Dendritic cell treated with granulocyte-macrophage colony-stimulating factor and Interleukin-4, amounts not matched to agents 40 ng/mL and 50 ng/mL, for 4 days (primary cell): ENCODE data around the gene PLEKHG5.
"Not testable (repeated sequence)": the region's sequence is repeated elsewhere in the genome, so short reads cannot be mapped to it uniquely, and the experiment has no call there.

Source experiments
- H3K27ac Mint-ChIP-seq: one replicate; pipeline ENCODE4 v1.8.0; 2022; ENCODE audit warnings: mild to moderate bottlenecking, mixed read lengths
- H3K27me3 Mint-ChIP-seq: one replicate; pipeline ENCODE4 v1.8.0; 2022; ENCODE audit warnings: mild to moderate bottlenecking, mixed read lengths
- H3K36me3 Mint-ChIP-seq: one replicate; pipeline ENCODE4 v1.8.0; 2022; ENCODE audit warnings: low read depth, mixed read lengths
- H3K4me1 Mint-ChIP-seq: one replicate; pipeline ENCODE4 v1.8.0; 2022; ENCODE audit warnings: low read depth, mixed read lengths
- H3K4me3 Mint-ChIP-seq: one replicate; pipeline ENCODE4 v1.8.0; 2022; ENCODE audit warnings: mild to moderate bottlenecking, moderate library complexity, mixed read lengths
- H3K9me3 Mint-ChIP-seq: one replicate; pipeline ENCODE4 v1.8.0; 2022; ENCODE audit warnings: mixed read lengths
- intact Hi-C: fragments of 100-400 bp; cut with micrococcal nuclease; formaldehyde crosslinking; loops from one replicate; pipeline ENCODE4 v1.15.0; 2022

The PLEKHG5 gene

GRCh38 chr1:6437012-6437700, 54.3 kb downstream of the PLEKHG5 start:
- H3K4me3 Mint-ChIP-seq, H3K36me3 Mint-ChIP-seq, H3K9me3 Mint-ChIP-seq, H3K27ac Mint-ChIP-seq, H3K4me1 Mint-ChIP-seq: not testable (repeated sequence)
- intact Hi-C loops: loop anchor here (10.0 kb wide), 1 partner anchor 192 kb away; the partner anchor contains the start of gene HES3
- peaks cover 53% of the 10 kb centered on the region for H3K27me3 Mint-ChIP-seq

GRCh38 chr1:6436277-6436676, 55.2 kb downstream of the PLEKHG5 start:
- not testable (repeated sequence) for H3K27ac Mint-ChIP-seq, H3K9me3 Mint-ChIP-seq, H3K4me3 Mint-ChIP-seq, H3K36me3 Mint-ChIP-seq, H3K4me1 Mint-ChIP-seq
- intact Hi-C loops: loop anchor here (10.0 kb wide), 1 partner anchor 191 kb away; the partner anchor contains the start of gene HES3
- H3K27me3 Mint-ChIP-seq: peaks cover 49% of the 10 kb centered on the region

GRCh38 chr1:6435547-6435946, 55.9 kb downstream of the PLEKHG5 start:
- Mint-ChIP-seq H3K4me1 (no peaks in the 10 kb centered on the region), H3K36me3 (no peaks in the 10 kb centered on the region), H3K27ac (no peak overlapping the region), H3K27me3 (peaks cover 48% of the 10 kb centered on the region), H3K4me3 (no peak overlapping the region), H3K9me3 (no peaks in the 10 kb centered on the region)
- intact Hi-C loops: loop anchor here (10.0 kb wide), 1 partner anchor 191 kb away; the partner anchor contains the start of gene HES3

DNA sequence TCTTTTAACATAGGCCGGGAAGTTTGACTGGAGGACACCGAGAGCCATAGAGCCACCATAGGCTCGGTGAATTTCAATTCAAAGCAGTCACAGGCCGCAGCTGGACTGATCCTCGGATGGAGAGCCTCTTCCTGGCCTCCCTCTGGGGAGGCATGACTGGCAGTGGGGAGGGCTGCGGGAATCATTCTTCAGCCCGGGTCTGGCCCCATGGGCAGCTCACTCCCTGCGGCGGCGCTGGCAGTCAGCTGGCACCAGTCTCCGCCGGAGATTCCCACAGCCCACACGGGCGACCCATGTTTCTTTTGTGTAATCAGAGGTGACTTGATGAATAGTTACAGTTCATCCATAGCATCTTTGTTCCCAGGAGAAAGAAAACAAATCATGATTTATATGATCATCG, 56.3 kb downstream of the PLEKHG5 start:
- peaks cover 51% of the 10 kb centered on the region for H3K27me3 Mint-ChIP-seq
- no peak overlapping the region for H3K27ac Mint-ChIP-seq
- intact Hi-C loops: loop anchor here (10.0 kb wide), 1 partner anchor 190 kb away; the partner anchor contains the start of gene HES3
- H3K9me3 Mint-ChIP-seq: no peaks in the 10 kb centered on the region
- no peaks in the 10 kb centered on the region for H3K36me3 Mint-ChIP-seq
- H3K4me1 Mint-ChIP-seq: peaks cover 4% of the 10 kb centered on the region
- no peak overlapping the region for H3K4me3 Mint-ChIP-seq

DNA sequence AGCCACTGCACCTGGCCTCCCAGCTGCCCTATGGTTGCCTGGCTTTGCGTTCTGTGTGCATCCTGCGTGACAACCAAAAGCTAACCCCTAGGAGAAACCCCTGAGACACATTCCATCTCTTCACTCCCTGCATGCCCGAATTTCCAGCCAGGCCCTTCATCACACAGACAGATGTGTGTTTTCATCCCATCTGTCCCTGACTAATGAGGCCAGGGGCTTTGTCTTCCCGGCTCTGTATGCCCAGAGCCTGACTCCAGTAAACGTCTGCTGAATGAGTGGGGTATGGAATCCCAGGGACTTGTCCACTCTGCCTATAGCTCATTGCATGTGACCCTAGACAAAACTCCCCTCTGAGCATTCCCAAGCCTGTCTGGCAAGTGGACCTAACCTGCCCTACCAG, 57.3 kb downstream of the PLEKHG5 start:
- Mint-ChIP-seq H3K27ac (no peak overlapping the region), H3K36me3 (no peaks in the 10 kb centered on the region), H3K27me3 (peaks cover 50% of the 10 kb centered on the region)

DNA sequence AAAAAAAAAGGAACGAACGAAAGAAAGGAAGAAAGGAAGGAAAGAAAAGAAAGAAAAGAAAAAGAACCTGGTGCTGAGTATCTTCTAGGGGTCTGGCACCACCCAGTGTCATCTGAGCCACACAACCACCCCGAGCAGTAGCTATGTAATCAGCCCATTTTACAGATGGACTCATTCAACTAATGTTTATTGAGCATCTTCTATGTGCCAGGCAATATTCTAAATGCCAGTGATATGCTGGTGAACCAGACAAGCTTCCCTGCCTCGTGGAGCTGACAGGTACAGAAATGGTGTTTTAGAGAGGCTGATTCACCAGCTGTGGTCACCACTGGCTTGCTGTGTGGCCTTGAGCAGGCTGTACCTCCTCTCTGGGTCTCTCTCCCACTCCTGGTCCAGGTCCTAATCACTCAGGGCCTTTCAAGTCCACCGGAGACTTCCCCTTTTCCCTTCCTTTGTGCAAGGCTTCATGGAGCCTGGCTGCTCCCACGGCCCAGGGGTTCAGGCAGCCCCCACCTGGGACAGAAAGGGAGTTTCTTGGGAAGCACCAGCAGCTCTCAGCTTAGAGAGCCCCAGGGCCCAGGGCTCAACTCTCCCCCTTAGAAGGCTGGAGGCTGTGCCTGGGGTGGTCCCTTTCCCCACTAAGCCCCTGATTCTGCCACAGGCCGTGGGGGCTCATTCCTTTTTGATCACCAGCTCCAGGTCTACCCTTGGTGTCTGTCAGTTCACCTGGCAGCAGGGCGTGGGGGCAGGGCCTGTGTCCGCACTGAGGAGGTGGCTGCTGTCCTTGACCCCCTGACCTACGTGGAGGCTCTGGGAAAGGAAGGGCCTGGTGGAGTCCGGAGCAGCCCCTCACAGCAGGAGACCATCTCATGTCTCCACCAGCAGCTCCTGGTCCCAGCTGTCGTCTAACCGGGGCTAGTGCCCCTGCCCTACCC, 59.6 kb downstream of the PLEKHG5 start:
- not testable (repeated sequence) for H3K36me3 Mint-ChIP-seq, H3K4me3 Mint-ChIP-seq, H3K9me3 Mint-ChIP-seq, H3K4me1 Mint-ChIP-seq, H3K27ac Mint-ChIP-seq
- H3K27me3 Mint-ChIP-seq: peaks cover 47% of the 10 kb centered on the region
- intact Hi-C loops: loop anchor here (10.0 kb wide), 1 partner anchor 187 kb away; the partner anchor contains the start of gene HES3

More for the DNA sequence above, 57.3 kb downstream of the PLEKHG5 start:
- intact Hi-C loops: loop anchor here (10.0 kb wide), 1 partner anchor 189 kb away; the partner anchor contains the start of gene HES3
- Mint-ChIP-seq H3K4me1 (peaks cover 10% of the 10 kb centered on the region), H3K4me3 (no peak overlapping the region), H3K9me3 (no peaks in the 10 kb centered on the region)

DNA sequence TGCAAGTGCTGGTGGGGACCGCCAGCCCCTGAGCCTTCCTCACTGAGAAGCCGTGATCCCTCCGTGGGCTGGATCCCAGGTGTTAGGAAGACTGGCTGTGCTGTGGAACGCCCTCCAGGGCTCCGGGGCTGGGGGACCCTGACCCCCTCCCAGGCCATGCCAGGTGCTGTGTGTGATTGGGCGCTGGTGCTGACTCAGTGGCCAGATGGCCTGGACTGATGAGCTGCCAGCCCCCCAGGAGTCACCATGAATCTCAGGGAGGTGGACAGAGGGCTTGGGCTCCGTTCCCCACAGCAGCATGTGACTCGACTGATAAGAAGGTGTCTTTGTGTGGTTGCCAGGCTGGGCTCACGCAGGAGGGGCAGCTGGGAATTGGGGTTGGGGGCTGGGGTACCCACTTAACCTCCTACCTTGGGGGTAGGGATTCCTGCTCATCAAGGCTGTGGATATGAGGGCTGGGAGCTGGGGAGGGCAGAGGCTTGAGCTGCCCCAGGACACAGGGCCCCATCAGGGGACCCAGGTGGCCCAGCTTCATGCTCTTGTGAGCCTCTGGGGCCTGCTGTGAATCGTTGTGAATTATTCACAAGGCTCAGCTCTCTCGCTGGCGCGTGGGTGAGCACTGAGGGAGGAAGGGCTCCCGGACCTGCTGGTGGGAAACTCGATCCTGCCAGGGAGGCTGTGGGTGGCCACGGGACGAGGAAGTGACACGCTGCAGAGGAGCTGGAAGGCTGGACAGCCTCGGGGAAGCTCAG, 61.6 kb downstream of the PLEKHG5 start:
- peaks cover 66% of the 10 kb centered on the region for H3K27me3 Mint-ChIP-seq
- not testable (repeated sequence) for H3K4me1 Mint-ChIP-seq, H3K27ac Mint-ChIP-seq, H3K4me3 Mint-ChIP-seq, H3K36me3 Mint-ChIP-seq, H3K9me3 Mint-ChIP-seq
- intact Hi-C loops: loop anchor here (10.0 kb wide), 1 partner anchor 185 kb away; the partner anchor contains the start of gene HES3

DNA sequence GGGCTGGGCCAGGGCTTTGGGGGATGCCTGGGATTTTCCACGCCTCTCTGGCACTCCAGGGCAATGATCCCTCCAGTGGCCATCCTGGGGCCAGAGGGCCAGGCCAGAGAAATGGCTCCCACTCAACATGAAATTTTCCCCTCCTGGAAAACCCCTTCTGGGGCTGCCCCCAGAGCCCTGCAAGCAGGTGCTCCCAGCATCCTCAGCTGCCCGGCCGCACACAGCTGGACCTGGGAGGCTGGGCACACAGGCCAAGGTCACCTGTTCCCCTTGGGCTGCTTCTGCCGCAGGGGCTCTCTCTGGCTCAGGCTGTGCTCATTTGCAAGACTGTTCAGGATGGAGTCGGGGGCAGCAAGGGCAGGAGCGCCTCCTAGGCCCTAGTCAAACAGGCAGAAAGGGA, 63.0 kb downstream of the PLEKHG5 start:
- H3K4me3 Mint-ChIP-seq, H3K27ac Mint-ChIP-seq, H3K36me3 Mint-ChIP-seq, H3K9me3 Mint-ChIP-seq, intact Hi-C loops: not testable (repeated sequence)
- H3K4me1 Mint-ChIP-seq: peaks cover 18% of the 10 kb centered on the region
- peaks cover 71% of the 10 kb centered on the region for H3K27me3 Mint-ChIP-seq

GRCh38 chr1:6427441-6428390, 63.8 kb downstream of the PLEKHG5 start:
- H3K4me3 Mint-ChIP-seq: no peak overlapping the region

GRCh38 chr1:6426972-6427350, 64.5 kb downstream of the PLEKHG5 start:
- no peaks in the 10 kb centered on the region for H3K36me3 Mint-ChIP-seq
- H3K4me1 Mint-ChIP-seq: peaks cover 18% of the 10 kb centered on the region
- intact Hi-C loops: no loop called here
- H3K27ac Mint-ChIP-seq: no peak overlapping the region
- no peaks in the 10 kb centered on the region for H3K9me3 Mint-ChIP-seq
- H3K27me3 Mint-ChIP-seq: peaks cover 82% of the 10 kb centered on the region
- no peak overlapping the region for H3K4me3 Mint-ChIP-seq

More at GRCh38 chr1:6427441-6428390, 63.8 kb downstream of the PLEKHG5 start:
- no peaks in the 10 kb centered on the region for H3K36me3 Mint-ChIP-seq
- intact Hi-C loops: no loop called here
- H3K4me1 Mint-ChIP-seq: peaks cover 18% of the 10 kb centered on the region
- no peak overlapping the region for H3K27ac Mint-ChIP-seq
- H3K27me3 Mint-ChIP-seq: peaks cover 76% of the 10 kb centered on the region
- no peaks in the 10 kb centered on the region for H3K9me3 Mint-ChIP-seq

DNA sequence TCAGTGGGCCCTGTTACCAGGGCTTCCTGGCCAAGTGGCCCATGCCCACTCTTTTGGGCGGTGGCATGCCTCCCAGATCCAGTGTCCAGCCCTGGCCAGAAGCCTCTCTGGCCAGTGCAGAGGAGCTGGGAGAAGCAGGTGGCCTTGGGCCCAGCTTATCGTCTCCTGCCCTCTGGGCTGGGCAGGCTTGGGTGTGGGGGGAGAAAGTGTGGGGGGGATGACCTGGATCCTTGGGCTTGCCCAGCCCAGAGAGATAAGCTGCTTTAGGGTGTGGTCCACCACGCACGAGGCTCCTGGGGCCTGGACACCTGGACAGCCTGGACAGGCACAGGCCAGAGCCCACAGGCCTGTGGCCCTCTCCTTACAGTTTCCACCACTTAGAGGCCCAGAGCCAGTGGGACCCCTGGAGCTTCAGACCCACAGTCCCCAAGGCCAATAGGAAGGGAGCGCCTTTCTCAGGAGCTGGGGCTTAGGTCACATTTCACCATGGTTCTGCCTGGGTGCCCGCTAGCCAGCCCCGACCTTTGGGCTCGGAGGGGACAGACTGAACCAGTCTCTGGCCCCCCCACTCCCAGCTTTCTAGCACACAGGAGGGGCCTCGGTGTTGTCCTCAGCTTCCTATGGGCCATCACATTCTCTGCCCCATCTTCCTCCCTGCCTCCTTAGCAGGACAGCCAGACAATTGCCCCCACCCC, 65.0 kb downstream of the PLEKHG5 start:
- Mint-ChIP-seq H3K9me3 (no peaks in the 10 kb centered on the region), H3K4me3 (no peak overlapping the region), H3K27me3 (peaks cover 87% of the 10 kb centered on the region), H3K36me3 (no peaks in the 10 kb centered on the region), H3K27ac (no peak overlapping the region), H3K4me1 (peaks cover 18% of the 10 kb centered on the region)
- intact Hi-C loops: no loop called here

DNA sequence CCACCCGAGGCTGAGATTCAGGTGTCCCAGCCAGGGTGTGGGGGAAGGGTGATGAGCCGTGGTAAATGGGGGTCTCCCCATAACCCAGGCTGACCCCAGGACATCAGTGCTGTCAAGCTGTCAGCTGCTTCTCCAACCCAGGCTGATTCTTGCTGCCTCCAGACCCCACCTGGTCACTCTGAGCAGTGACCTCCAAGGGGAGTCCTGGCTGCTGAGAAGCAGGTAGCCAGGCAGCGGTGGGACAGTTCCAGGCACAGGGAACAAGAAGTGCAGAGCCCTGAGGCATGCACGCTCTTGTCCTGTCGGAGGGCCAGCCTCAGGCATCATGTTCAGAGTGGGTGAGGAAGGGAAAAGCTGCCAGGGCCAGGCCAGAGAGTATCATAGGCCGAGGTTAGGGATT, 65.8 kb downstream of the PLEKHG5 start:
- H3K4me3 Mint-ChIP-seq: no peak overlapping the region
- intact Hi-C loops: no loop called here
- peaks cover 89% of the 10 kb centered on the region for H3K27me3 Mint-ChIP-seq
- no peaks in the 10 kb centered on the region for H3K9me3 Mint-ChIP-seq
- no peak overlapping the region for H3K27ac Mint-ChIP-seq
- no peaks in the 10 kb centered on the region for H3K36me3 Mint-ChIP-seq
- H3K4me1 Mint-ChIP-seq: peaks cover 18% of the 10 kb centered on the region
